HEK293 (cell line): ENCODE data around the gene INO80C.

Experiments used
- CTCF ChIA-PET: fragments of 350-600 bp; formaldehyde crosslinking; extraction: SDS; loops from one replicate; lab custom pipeline; 2021; ENCODE audit warnings: antibody characterized with exemption; lab: Yijun Ruan, JAX
- POLR2A ChIA-PET: fragments of 300-600 bp; formaldehyde crosslinking; extraction: SDS; loops from one replicate; lab custom pipeline; 2020; ENCODE audit warnings: antibody characterized with exemption, inconsistent platforms; lab: Yijun Ruan, JAX
- H3K27ac ChIP-seq: fragments of 200-500 bp; sonication (Bioruptor generic); 2 replicates; pipeline ENCODE4 v1.5.1; 2014; ENCODE audit warnings: low read depth, low read length, control low read depth, inconsistent platforms; ENCODE audit errors: extremely low read depth
- H3K36me3 ChIP-seq, 2 experiments: fragments of 200-500 bp in 1 of 2; sonication (Bioruptor generic) in 1 of 2; 1 replicate in 1 of 2; 2 replicates in 1 of 2; pipeline ENCODE4 v1.5.1; 2014 to 2017; ENCODE audit warnings: inconsistent platforms in 2 of 2, low read length in 2 of 2; ENCODE audit not compliant: control insufficient read depth in 2 of 2, insufficient read depth in 1 of 2
- H3K4me1 ChIP-seq: fragments of 200-500 bp; sonication (Bioruptor generic); 2 replicates; pipeline ENCODE4 v1.5.1; 2014; ENCODE audit warnings: mild to moderate bottlenecking, low read length, inconsistent platforms; ENCODE audit not compliant: control insufficient read depth, insufficient read depth
- H3K4me3 ChIP-seq: 2 replicates; pipeline ENCODE4 v1.5.1; 2011; ENCODE audit warnings: low read depth, mild to moderate bottlenecking, control low read depth, low read length, moderate library complexity
- H3K9me3 ChIP-seq: fragments of 200-500 bp; sonication (Bioruptor generic); 2 replicates; pipeline ENCODE4 v1.5.1; 2014; ENCODE audit warnings: low read depth, low read length, inconsistent platforms; ENCODE audit not compliant: control insufficient read depth, insufficient read depth
- BCL11A ChIP-seq: fragments of 450-650 bp; formaldehyde crosslinking; IDR thresholded peaks from 2 replicates; pipeline ENCODE4 v1.5.1; 2016; ENCODE audit warnings: low read depth, missing biosample characterization, missing genetic modification characterization
- BCL6B ChIP-seq: fragments of 450-650 bp; formaldehyde crosslinking; IDR thresholded peaks from 2 replicates; pipeline ENCODE4 v1.5.1; 2017; ENCODE audit warnings: missing biosample characterization, missing genetic modification characterization
- ZBTB8A ChIP-seq: fragments of 450-650 bp; formaldehyde crosslinking; IDR thresholded peaks from 2 replicates; pipeline ENCODE4 v1.5.1; 2016; ENCODE audit warnings: missing biosample characterization, missing genetic modification characterization
- ZFP3 ChIP-seq: fragments of 450-650 bp; formaldehyde crosslinking; IDR thresholded peaks from 2 replicates; pipeline ENCODE4 v1.5.1; 2016; ENCODE audit warnings: low read depth, missing biosample characterization, missing genetic modification characterization
- ZFP69B ChIP-seq: fragments of 450-650 bp; formaldehyde crosslinking; IDR thresholded peaks from 2 replicates; pipeline ENCODE4 v1.5.1; 2016; ENCODE audit warnings: missing biosample characterization, missing genetic modification characterization
- ZNF169 ChIP-seq: fragments of 450-650 bp; formaldehyde crosslinking; IDR thresholded peaks from 2 replicates; pipeline ENCODE4 v1.5.1; 2016; ENCODE audit warnings: missing biosample characterization, missing genetic modification characterization
- ZNF211 ChIP-seq: fragments of 450-650 bp; formaldehyde crosslinking; IDR thresholded peaks from 2 replicates; pipeline ENCODE4 v1.5.1; 2016; ENCODE audit warnings: low read depth, missing biosample characterization, missing genetic modification characterization
- ZNF37A ChIP-seq: fragments of 450-650 bp; IDR thresholded peaks from 2 replicates; pipeline ENCODE4 v1.5.1; 2018; ENCODE audit warnings: missing biosample characterization, missing genetic modification characterization
- ZNF416 ChIP-seq: fragments of 450-650 bp; formaldehyde crosslinking; IDR thresholded peaks from 2 replicates; pipeline ENCODE4 v1.5.1; 2016; ENCODE audit warnings: missing biosample characterization, missing genetic modification characterization
- ZNF48 ChIP-seq: fragments of 450-650 bp; formaldehyde crosslinking; IDR thresholded peaks from 2 replicates; pipeline ENCODE4 v1.5.1; 2016; ENCODE audit warnings: missing biosample characterization, missing genetic modification characterization
- ZNF510 ChIP-seq: fragments of 450-650 bp; formaldehyde crosslinking; IDR thresholded peaks from 2 replicates; pipeline ENCODE4 v1.5.1; 2018; ENCODE audit warnings: mild to moderate bottlenecking, missing genetic modification characterization, missing biosample characterization; ENCODE audit not compliant: insufficient replicate concordance
- ZNF514 ChIP-seq: fragments of 450-650 bp; formaldehyde crosslinking; IDR thresholded peaks from 2 replicates; pipeline ENCODE4 v1.5.1; 2016; ENCODE audit warnings: missing biosample characterization, missing genetic modification characterization
- ZNF530 ChIP-seq: fragments of 450-650 bp; formaldehyde crosslinking; IDR thresholded peaks from 2 replicates; pipeline ENCODE4 v1.5.1; 2016; ENCODE audit warnings: low read depth, missing biosample characterization, missing genetic modification characterization
- ZNF596 ChIP-seq: fragments of 450-650 bp; IDR thresholded peaks from 2 replicates; pipeline ENCODE4 v1.5.0; 2018; ENCODE audit warnings: missing biosample characterization, mild to moderate bottlenecking, missing genetic modification characterization, moderate library complexity
- ZNF670 ChIP-seq: fragments of 450-650 bp; formaldehyde crosslinking; IDR thresholded peaks from 2 replicates; pipeline ENCODE4 v1.5.1; 2016; ENCODE audit warnings: missing biosample characterization, missing genetic modification characterization, low read depth
- ZNF701 ChIP-seq: fragments of 450-650 bp; formaldehyde crosslinking; IDR thresholded peaks from 2 replicates; pipeline ENCODE4 v1.5.1; 2016; ENCODE audit warnings: missing biosample characterization, missing genetic modification characterization
- ZNF768 ChIP-seq: fragments of 450-650 bp; formaldehyde crosslinking; IDR thresholded peaks from 2 replicates; pipeline ENCODE4 v1.5.1; 2018; ENCODE audit warnings: missing biosample characterization, mild to moderate bottlenecking, missing genetic modification characterization
- ZNF830 ChIP-seq: fragments of 450-650 bp; IDR thresholded peaks from 2 replicates; pipeline ENCODE4 v1.5.0; 2018; ENCODE audit warnings: missing biosample characterization, missing genetic modification characterization, low read depth, mild to moderate bottlenecking, moderate library complexity
- ZNF837 ChIP-seq: fragments of 450-650 bp; formaldehyde crosslinking; IDR thresholded peaks from 2 replicates; pipeline ENCODE4 v1.5.1; 2016; ENCODE audit warnings: missing biosample characterization, missing genetic modification characterization
- ZSCAN5A ChIP-seq: fragments of 450-650 bp; formaldehyde crosslinking; IDR thresholded peaks from 2 replicates; pipeline ENCODE4 v1.5.1; 2016; ENCODE audit warnings: missing biosample characterization, missing genetic modification characterization
- TF ChIP-seq, protein P1 (sequence below): fragments of 450-650 bp; formaldehyde crosslinking; IDR thresholded peaks from 2 replicates; pipeline ENCODE4; 2016; ENCODE audit warnings: missing biosample characterization, missing genetic modification characterization
- TF ChIP-seq, protein P2 (sequence below): sonication (generic); formaldehyde crosslinking; IDR thresholded peaks from 2 replicates; pipeline ENCODE4 v1.8.1; 2022; ENCODE audit warnings: mild to moderate bottlenecking, moderate library complexity, missing genetic modification reagents
- TF ChIP-seq, protein P3 (sequence below): fragments of 450-650 bp; formaldehyde crosslinking; IDR thresholded peaks from 2 replicates; pipeline ENCODE4 v1.5.1; 2017; ENCODE audit warnings: missing biosample characterization, missing genetic modification characterization

INO80C gene

DNA sequence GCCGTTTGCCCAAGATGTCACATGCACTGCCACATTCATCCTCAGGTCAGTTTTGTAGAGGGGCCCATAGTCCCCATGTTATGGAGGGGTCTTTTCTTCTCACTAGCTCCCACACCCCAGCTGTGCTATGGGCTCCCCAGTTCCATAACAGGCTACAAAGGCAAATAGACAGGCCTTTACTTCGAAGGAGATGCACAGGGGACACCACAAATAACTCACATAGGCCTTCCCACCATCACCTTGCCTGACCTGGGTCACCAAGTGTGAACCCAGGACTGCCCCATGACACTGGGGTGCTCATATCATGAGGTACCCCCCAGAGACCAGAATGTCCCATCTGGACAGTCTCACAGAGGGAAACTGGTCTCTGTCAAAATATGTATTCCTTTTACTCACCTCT is 15.0 kb upstream of the INO80C start:
- H3K4me1 ChIP-seq: no peaks in the 10 kb centered on the region
- no peak for TF ChIP-seq ZNF416 (tag by site-specific recombination)
- no peak for TF ChIP-seq BCL6B (tag by site-specific recombination)
- no peak for TF ChIP-seq ZNF701
- TF ChIP-seq ZNF837 (tag by site-specific recombination): no peak
- TF ChIP-seq ZNF169 (tag by site-specific recombination): no peak
- TF ChIP-seq, all 188 proteins: peak for 0
- H3K9me3 ChIP-seq: no peaks in the 10 kb centered on the region
- H3K36me3 ChIP-seq: no peaks in the 10 kb centered on the region
- POLR2A ChIA-PET: interaction anchor here (1.6 kb wide), 1 partner anchor 15 kb away, joined by 10 read pairs; the partner anchor contains the start of gene INO80C
- CTCF ChIA-PET: interaction anchor here (0.9 to 1.0 kb wide), 2 partner anchors 10 to 99 kb away, joined by 3 to 5 read pairs; no protein-coding TSS in a partner anchor
- no peak overlapping the region for H3K27ac ChIP-seq
- H3K4me3 ChIP-seq: no peak overlapping the region

- no peaks in the 10 kb centered on the region for H3K9me3 ChIP-seq
- no peak overlapping the region for H3K27ac ChIP-seq
- TF ChIP-seq, protein P1, sequence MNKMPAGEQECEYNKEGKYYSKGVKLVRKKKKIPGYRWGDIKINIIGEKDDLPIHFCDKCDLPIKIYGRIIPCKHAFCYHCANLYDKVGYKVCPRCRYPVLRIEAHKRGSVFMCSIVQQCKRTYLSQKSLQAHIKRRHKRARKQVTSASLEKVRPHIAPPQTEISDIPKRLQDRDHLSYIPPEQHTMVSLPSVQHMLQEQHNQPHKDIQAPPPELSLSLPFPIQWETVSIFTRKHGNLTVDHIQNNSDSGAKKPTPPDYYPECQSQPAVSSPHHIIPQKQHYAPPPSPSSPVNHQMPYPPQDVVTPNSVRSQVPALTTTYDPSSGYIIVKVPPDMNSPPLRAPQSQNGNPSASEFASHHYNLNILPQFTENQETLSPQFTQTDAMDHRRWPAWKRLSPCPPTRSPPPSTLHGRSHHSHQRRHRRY (tag by site-specific recombination): no peak
- TF ChIP-seq, all 188 proteins: peak for 0
- Histone ChIP-seq H3K36me3 (no peaks in the 10 kb centered on the region), H3K4me1 (no peaks in the 10 kb centered on the region), H3K4me3 (no peak overlapping the region)
- CTCF ChIA-PET: interaction anchor here (1.0 kb wide), 1 partner anchor 98 kb away, joined by 5 read pairs; no protein-coding TSS in a partner anchor
- POLR2A ChIA-PET: no interaction called here
Observed at GRCh38 chr18:35511833-35512232, 14.1 kb upstream of the INO80C start.

DNA sequence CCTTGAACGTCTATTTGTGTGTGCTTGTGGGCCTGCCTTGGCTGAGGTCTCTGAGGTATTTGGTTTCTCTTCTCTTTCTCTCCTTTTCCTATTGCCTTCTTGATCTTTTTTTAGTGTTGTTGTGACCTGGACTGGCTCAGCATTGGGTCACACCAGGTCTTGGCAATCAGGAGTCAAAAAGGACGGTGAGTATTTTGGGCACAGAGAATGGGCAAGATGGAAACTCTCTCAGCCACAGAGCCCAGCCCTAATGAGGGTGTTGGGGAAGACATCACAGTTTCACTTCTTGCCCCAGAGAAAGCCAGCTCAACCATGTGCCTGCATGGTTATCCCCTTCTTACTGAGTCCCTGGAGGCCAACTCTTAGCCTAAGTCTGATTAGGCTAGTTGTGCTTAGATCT is 13.7 kb upstream of the INO80C start:
- TF ChIP-seq ZNF510: no peak
- no peak for TF ChIP-seq ZNF37A
- TF ChIP-seq ZFP69B: no peak
- no peak for TF ChIP-seq ZNF211 (tag by site-specific recombination)
- no peak for TF ChIP-seq ZNF596 (tag by site-specific recombination)
- TF ChIP-seq, protein P2, sequence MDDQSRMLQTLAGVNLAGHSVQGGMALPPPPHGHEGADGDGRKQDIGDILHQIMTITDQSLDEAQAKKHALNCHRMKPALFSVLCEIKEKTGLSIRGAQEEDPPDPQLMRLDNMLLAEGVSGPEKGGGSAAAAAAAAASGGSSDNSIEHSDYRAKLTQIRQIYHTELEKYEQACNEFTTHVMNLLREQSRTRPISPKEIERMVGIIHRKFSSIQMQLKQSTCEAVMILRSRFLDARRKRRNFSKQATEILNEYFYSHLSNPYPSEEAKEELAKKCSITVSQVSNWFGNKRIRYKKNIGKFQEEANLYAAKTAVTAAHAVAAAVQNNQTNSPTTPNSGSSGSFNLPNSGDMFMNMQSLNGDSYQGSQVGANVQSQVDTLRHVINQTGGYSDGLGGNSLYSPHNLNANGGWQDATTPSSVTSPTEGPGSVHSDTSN (CRISPR knock-in tag): no peak
- no peak for TF ChIP-seq ZNF670 (tag by site-specific recombination)
- TF ChIP-seq ZNF514 (tag by site-specific recombination): no peak
- TF ChIP-seq, protein P3, sequence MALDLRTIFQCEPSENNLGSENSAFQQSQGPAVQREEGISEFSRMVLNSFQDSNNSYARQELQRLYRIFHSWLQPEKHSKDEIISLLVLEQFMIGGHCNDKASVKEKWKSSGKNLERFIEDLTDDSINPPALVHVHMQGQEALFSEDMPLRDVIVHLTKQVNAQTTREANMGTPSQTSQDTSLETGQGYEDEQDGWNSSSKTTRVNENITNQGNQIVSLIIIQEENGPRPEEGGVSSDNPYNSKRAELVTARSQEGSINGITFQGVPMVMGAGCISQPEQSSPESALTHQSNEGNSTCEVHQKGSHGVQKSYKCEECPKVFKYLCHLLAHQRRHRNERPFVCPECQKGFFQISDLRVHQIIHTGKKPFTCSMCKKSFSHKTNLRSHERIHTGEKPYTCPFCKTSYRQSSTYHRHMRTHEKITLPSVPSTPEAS (tag by site-specific recombination): no peak
- no peak for TF ChIP-seq ZBTB8A
- TF ChIP-seq ZNF830 (tag by site-specific recombination): no peak
- TF ChIP-seq ZFP3: no peak
- TF ChIP-seq ZNF768 (tag by site-specific recombination): no peak
- no peak for TF ChIP-seq ZSCAN5A (tag by site-specific recombination)
- no peak for TF ChIP-seq ZNF48 (tag by site-specific recombination)
- no peak for TF ChIP-seq ZNF530 (tag by site-specific recombination)
- no peak for TF ChIP-seq BCL11A (tag by site-specific recombination)
- TF ChIP-seq, all 188 proteins: peak for 0
- ChIA-PET POLR2A (no interaction called here), CTCF (no interaction called here)
- Histone ChIP-seq H3K4me1 (no peaks in the 10 kb centered on the region), H3K27ac (no peak overlapping the region), H3K36me3 (no peaks in the 10 kb centered on the region), H3K4me3 (no peak overlapping the region), H3K9me3 (no peaks in the 10 kb centered on the region)
